GM18868 (cell line): Measurements from ENCODE around the gene ZSWIM6.

Experiments used
- ATAC-seq: cut with Tn5 transposase; IDR thresholded peaks from one replicate; pipeline ENCODE4 v1.9.1; 2021; ENCODE audit warnings: mild to moderate bottlenecking, moderate library complexity; ENCODE audit not compliant: unreplicated experiment

ZSWIM6 gene

GRCh38 chr5:61586096-61587084, 254.3 kb downstream of the ZSWIM6 start:
- ATAC-seq = no peak

- no peak for ATAC-seq
Observed at GRCh38 chr5:61587125-61587524, 255.1 kb downstream of the ZSWIM6 start.

- ATAC-seq = no peak
Observed at GRCh38 chr5:61588216-61588615, 256.2 kb downstream of the ZSWIM6 start.

- no peak for ATAC-seq
Observed at GRCh38 chr5:61589946-61590345, 257.9 kb downstream of the ZSWIM6 start.

GRCh38 chr5:61590473-61590872, 258.4 kb downstream of the ZSWIM6 start:
- no peak for ATAC-seq

- ATAC-seq = no peak
Observed at GRCh38 chr5:61591859-61592258, 259.8 kb downstream of the ZSWIM6 start.

- ATAC-seq = no peak
Observed at GRCh38 chr5:61595426-61595825, 263.4 kb downstream of the ZSWIM6 start.
